ENCODE data around the gene FGD3. TPM values are rescaled to one million over a fixed set of nuclear protein-coding genes. Genes with fewer than 3 reads are reported as not detected.

Gene FGD3
- total and polyA plus RNA-seq, 9 of the 15 experiments (the other 6 are each of a cell fraction or from before 2014, with no cell fraction given), result 0.07 to 1.3 (median 0.29) TPM

DNA sequence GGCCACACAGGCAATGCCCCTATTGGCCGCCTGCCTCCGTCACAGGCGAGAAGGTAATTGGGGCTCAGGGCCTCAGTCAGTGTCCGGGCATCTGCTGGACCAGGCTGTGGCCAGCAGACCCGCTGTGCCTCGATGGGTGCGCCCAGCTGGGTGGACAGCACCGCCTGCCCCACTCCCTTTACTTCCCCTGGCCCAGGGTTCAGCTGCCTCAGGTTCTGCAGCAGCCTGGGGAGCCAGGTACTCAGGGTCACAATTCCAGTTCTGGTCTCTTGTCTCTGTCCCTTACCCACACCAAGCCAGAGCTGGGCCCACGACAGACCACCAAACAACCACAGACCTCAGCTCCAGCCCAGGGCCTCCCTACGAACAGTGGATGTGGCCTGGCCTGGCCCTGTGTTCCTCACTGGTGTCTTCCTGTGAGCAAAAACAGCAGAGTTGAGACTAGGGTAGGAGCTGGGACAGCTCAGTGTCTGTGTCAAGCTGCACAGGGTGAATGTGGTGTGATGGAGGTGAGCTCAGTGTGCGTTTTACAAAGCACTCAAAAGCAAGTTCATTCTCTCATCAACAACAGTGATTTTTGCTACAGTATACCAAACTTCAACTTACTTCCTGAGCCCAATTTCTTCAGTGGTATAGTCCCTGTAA, 77.8 kb downstream of the FGD3 start:
- Histone ChIP-seq H3K9me1 (ENCODE audit: control insufficient read depth, insufficient read depth, low read length) (peaks cover 5% of the 10 kb centered on the region), H2AFZ (ENCODE audit: low read depth, low read length) (no peak overlapping the region), H3K9ac (ENCODE audit: insufficient read depth in 1 of 2, low read depth in 2 of 2, low read length in 2 of 2) (no peak overlapping the region), H3K27me3 (ENCODE audit: control insufficient read depth in 2 of 2, insufficient read depth in 2 of 2, low read length in 2 of 2) (peaks cover 21 to 79% of the 10 kb centered on the region in 2 experiments; a peak in 4 of 5 replicates), H3K4me1 (replicated peaks in 1 of 2; ENCODE audit: control insufficient read depth in 2 of 2, insufficient read depth in 2 of 2, low read length in 2 of 2) (no peaks in the 10 kb centered on the region), H4K20me1 (replicated peaks; ENCODE audit: control insufficient read depth, insufficient read depth, low read length) (peaks cover 10% of the 10 kb centered on the region; the same call in 1 of the 2 replicates), H3K36me3 (ENCODE audit: control insufficient read depth, insufficient read depth, low read length) (no peaks in the 10 kb centered on the region), H3K4me3 (no peak overlapping the region), H3K9me3 (replicated peaks; ENCODE audit: control insufficient read depth, insufficient read depth, low read depth, low read length) (no peaks in the 10 kb centered on the region), H3K4me2 (ENCODE audit: insufficient read depth, low read length) (no peak overlapping the region), H3K79me2 (ENCODE audit: control insufficient read depth, insufficient read depth, low read length) (no peaks in the 10 kb centered on the region), H3K27ac (ENCODE audit: extremely low read depth, low read depth, low read length) (no peak overlapping the region)
- 2% methylated on average over 11 of the region's 11 CpGs for WGBS (ENCODE audit: insufficient coverage, low coverage, missing lambda C conversion rate)
- intact Hi-C loops (cut with micrococcal nuclease) (no loop called here), in situ Hi-C loops (cut with MboI) (loop anchor here (25.0 kb wide), 1 partner anchor 287 kb away; no protein-coding TSS in a partner anchor)
- POLR2A ChIA-PET, result interaction anchor here (0.6 to 1.0 kb wide), 4 partner anchors 12 to 68 kb away, joined by 3 read pairs; no protein-coding TSS in a partner anchor
- FAIRE-seq (no peak), DNase-seq (ENCODE audit: extremely low read depth in 1 of 4, low spot score in 3 of 4) (no peak), ATAC-seq (no peak)
- no TSS peak for BruUV-seq (replicated peaks)
- TF ChIP-seq CC2D1A (IDR thresholded peaks at IDR 0.05), result no peak
- CTCF ChIA-PET (ENCODE audit: low intra/inter-chr PET ratio), result no interaction called here

DNA sequence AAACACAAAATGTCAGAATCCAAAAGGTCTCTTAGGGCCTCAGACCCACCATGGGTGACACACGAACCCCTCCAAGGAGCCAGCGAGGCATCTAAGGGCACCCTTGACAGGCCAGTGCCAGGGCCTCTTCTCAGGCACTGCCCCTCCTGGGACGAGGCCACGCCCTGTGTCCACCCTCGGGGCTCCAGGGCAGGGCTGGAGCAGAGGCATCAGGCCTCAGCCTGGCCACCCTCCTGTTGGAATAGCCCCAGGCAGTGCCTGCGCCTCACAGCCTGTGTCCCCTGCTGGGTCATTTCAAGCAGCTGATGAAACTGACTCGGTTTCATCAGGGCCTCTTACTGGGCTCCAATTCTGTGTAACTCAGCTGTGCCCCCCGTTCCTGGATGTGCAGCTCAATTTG, 78.4 kb downstream of the FGD3 start:
- Histone ChIP-seq H2AFZ (ENCODE audit: low read depth, low read length) (no peak overlapping the region), H3K4me1 (replicated peaks in 1 of 2; ENCODE audit: control insufficient read depth in 2 of 2, insufficient read depth in 2 of 2, low read length in 2 of 2) (no peaks in the 10 kb centered on the region), H3K36me3 (ENCODE audit: control insufficient read depth, insufficient read depth, low read length) (no peaks in the 10 kb centered on the region), H3K4me3 (no peak overlapping the region), H3K4me2 (ENCODE audit: insufficient read depth, low read length) (no peak overlapping the region), H3K9ac (ENCODE audit: insufficient read depth in 1 of 2, low read depth in 2 of 2, low read length in 2 of 2) (no peak overlapping the region), H3K79me2 (ENCODE audit: control insufficient read depth, insufficient read depth, low read length) (no peaks in the 10 kb centered on the region), H3K9me3 (replicated peaks; ENCODE audit: control insufficient read depth, insufficient read depth, low read depth, low read length) (no peaks in the 10 kb centered on the region), H4K20me1 (replicated peaks; ENCODE audit: control insufficient read depth, insufficient read depth, low read length) (peaks cover 10% of the 10 kb centered on the region; the same call in 1 of the 2 replicates), H3K9me1 (ENCODE audit: control insufficient read depth, insufficient read depth, low read length) (peaks cover 5% of the 10 kb centered on the region), H3K27me3 (ENCODE audit: control insufficient read depth in 2 of 2, insufficient read depth in 2 of 2, low read length in 2 of 2) (peaks cover 21 to 74% of the 10 kb centered on the region in 2 experiments; a peak in 4 of 5 replicates), H3K27ac (ENCODE audit: extremely low read depth, low read depth, low read length) (no peak overlapping the region)
- CTCF ChIA-PET (ENCODE audit: low intra/inter-chr PET ratio), result no interaction called here
- in situ Hi-C loops (cut with MboI), result no loop called here
- WGBS (ENCODE audit: insufficient coverage, low coverage, missing lambda C conversion rate), result 0% methylated on average over 5 of the region's 8 CpGs
- DNase-seq (ENCODE audit: extremely low read depth in 1 of 4, low spot score in 3 of 4) (no peak), ATAC-seq (no peak; the same call in 2 of the 3 replicates), FAIRE-seq (no peak)
- intact Hi-C loops (cut with micrococcal nuclease), result no loop called here
- TF ChIP-seq ZSCAN32 (CRISPR knock-in tag; IDR thresholded peaks at IDR 0.05) (no peak), STAT5A (IDR thresholded peaks at IDR 0.05; ENCODE audit: borderline replicate concordance, low read length) (no peak), GTF2E2 (tag; IDR thresholded peaks at IDR 0.05) (no peak), HMG20A (CRISPR knock-in tag; conservative IDR thresholded peaks at IDR 0.05) (no peak), TGIF2 (CRISPR knock-in tag; IDR thresholded peaks at IDR 0.05) (no peak), HNRNPH1 (optimal IDR thresholded peaks at IDR 0.05; ENCODE audit: low read depth, low read length) (no peak), POLR2AphosphoS2 (IDR thresholded peaks at IDR 0.05; ENCODE audit: low read length) (no peak), KLF13 (tag; IDR thresholded peaks at IDR 0.05; ENCODE audit: borderline replicate concordance, low read depth) (no peak), ZNF830 (CRISPR knock-in tag; IDR thresholded peaks at IDR 0.05) (no peak)
- TF ChIP-seq, protein P1, sequence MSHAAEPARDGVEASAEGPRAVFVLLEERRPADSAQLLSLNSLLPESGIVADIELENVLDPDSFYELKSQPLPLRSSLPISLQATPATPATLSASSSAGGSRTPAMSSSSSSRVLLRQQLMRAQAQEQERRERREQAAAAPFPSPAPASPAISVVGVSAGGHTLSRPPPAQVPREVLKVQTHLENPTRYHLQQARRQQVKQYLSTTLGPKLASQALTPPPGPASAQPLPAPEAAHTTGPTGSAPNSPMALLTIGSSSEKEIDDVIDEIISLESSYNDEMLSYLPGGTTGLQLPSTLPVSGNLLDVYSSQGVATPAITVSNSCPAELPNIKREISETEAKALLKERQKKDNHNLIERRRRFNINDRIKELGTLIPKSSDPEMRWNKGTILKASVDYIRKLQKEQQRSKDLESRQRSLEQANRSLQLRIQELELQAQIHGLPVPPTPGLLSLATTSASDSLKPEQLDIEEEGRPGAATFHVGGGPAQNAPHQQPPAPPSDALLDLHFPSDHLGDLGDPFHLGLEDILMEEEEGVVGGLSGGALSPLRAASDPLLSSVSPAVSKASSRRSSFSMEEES (CRISPR knock-in tag; IDR thresholded peaks at IDR 0.05), result no peak
- BruUV-seq (replicated peaks), result no TSS peak
- POLR2A ChIA-PET, result interaction anchor here (0.6 to 1.0 kb wide), 4 partner anchors 11 to 67 kb away, joined by 3 read pairs; no protein-coding TSS in a partner anchor

All from K562 (cell line).